WERI-Rb-1 (cell line): ENCODE measurements around the gene EXOC6.

Experiments used
- DNase-seq: peaks from one replicate; pipeline ENCODE4 v3.0.0-alpha.2; 2020
- H3K27ac ChIP-seq: fragments of 250-450 bp; sonication (Bioruptor Pico); 2 replicates; pipeline ENCODE4 v1.5.1; 2020; ENCODE audit warnings: mild to moderate bottlenecking, moderate library complexity
- H3K27me3 ChIP-seq: fragments of 250-450 bp; sonication (Bioruptor Pico); 2 replicates; pipeline ENCODE4 v1.5.1; 2021; ENCODE audit warnings: mild to moderate bottlenecking, low read depth, moderate library complexity; ENCODE audit not compliant: insufficient read depth, severe bottlenecking
- H3K36me3 ChIP-seq: fragments of 250-450 bp; sonication (Bioruptor Pico); 2 replicates; pipeline ENCODE4 v1.5.1; 2020; ENCODE audit warnings: mild to moderate bottlenecking, moderate library complexity
- H3K4me3 ChIP-seq: 2 replicates; pipeline ENCODE4 v1.5.1; 2011; ENCODE audit warnings: low read depth, mild to moderate bottlenecking, control low read depth, low read length
- H3K9me3 ChIP-seq: fragments of 250-450 bp; sonication (Bioruptor Pico); 2 replicates; pipeline ENCODE4 v1.5.1; 2021; ENCODE audit warnings: mild to moderate bottlenecking, moderate library complexity; ENCODE audit not compliant: severe bottlenecking
- TF ChIP-seq, protein P1 (sequence below): IDR thresholded peaks from 2 replicates; pipeline ENCODE4 v1.5.1; 2011; ENCODE audit warnings: low read depth, mild to moderate bottlenecking, control low read depth, inconsistent platforms, low read length

Gene EXOC6

DNA sequence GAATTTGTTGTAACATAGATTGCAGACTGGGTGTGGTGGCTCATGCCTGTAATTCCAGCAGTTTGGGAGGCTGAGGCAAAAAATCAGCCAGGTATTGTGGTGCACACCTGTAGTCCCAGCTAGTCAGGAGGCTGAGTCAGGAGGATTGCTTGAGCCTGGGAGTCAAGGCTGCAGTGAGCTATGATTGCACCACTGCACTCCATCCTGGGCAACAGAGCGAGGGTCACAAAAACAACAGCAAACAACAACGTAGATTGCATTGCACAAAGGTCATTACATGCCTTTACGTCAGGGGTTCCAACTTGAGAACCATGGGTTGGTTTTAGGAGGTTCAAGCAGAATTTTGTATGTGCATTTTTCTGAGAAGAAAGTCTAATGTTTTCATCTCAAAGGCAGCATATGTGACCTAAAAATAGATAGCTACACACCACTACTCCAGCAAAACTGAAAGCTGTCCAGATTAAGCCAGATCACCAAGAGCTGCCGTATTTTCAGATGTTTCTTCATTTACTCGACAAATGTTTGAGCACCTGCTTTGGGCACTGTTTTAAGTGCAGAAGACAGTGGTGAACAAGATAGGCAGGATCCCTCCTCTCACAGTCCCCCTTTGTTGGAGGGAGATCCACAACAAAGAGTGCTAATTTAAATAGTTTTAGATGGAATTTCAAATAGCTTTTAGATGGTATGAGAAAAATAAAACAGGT lies 183.9 kb downstream of the EXOC6 start:
- Histone ChIP-seq H3K27me3 (no peaks in the 10 kb centered on the region), H3K4me3 (no peak overlapping the region), H3K27ac (no peak overlapping the region), H3K36me3 (no peaks in the 10 kb centered on the region), H3K9me3 (no peaks in the 10 kb centered on the region)
- no peak for DNase-seq
- TF ChIP-seq, protein P1, sequence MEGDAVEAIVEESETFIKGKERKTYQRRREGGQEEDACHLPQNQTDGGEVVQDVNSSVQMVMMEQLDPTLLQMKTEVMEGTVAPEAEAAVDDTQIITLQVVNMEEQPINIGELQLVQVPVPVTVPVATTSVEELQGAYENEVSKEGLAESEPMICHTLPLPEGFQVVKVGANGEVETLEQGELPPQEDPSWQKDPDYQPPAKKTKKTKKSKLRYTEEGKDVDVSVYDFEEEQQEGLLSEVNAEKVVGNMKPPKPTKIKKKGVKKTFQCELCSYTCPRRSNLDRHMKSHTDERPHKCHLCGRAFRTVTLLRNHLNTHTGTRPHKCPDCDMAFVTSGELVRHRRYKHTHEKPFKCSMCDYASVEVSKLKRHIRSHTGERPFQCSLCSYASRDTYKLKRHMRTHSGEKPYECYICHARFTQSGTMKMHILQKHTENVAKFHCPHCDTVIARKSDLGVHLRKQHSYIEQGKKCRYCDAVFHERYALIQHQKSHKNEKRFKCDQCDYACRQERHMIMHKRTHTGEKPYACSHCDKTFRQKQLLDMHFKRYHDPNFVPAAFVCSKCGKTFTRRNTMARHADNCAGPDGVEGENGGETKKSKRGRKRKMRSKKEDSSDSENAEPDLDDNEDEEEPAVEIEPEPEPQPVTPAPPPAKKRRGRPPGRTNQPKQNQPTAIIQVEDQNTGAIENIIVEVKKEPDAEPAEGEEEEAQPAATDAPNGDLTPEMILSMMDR: no peak

DNA sequence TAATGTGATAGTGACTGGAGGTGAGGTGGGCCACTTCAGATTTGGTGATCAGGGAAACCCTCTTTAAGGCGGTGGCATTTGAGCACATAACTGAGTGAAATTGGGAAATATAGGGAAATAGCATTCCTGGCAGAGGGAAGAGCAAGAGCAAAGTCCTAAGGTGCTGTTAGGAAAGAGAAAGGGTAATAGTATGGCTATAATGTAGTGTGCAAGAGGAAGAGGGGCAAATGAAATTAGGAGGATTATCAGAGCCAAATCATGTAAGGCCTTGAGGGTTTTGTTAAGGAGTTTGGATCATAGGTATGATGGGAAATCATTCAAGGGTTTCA lies 184.5 kb downstream of the EXOC6 start:
- Histone ChIP-seq H3K27me3 (no peaks in the 10 kb centered on the region), H3K9me3 (no peaks in the 10 kb centered on the region), H3K36me3 (no peaks in the 10 kb centered on the region), H3K4me3 (no peak overlapping the region), H3K27ac (no peak overlapping the region)
- TF ChIP-seq, protein P1: no peak
- no peak for DNase-seq

DNA sequence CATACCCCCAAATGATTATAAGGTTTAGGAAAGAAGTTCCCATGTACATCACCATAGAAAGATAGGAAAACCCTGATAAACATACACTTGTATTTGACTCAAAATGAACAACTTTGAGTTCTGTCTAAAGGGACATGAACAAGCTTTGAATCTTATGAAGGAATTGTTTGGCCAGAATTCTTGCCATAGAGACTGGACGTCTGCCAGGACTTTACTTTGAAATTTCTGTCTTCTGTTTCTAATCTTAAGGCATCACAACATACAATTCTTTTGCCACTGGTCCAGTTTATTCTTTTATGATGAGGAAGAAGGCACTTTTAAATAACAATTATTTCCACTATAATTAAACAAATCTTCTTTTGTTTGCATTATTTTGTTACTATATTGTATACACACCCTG lies 186.1 kb downstream of the EXOC6 start:
- no peak for DNase-seq
- no peak overlapping the region for H3K4me3 ChIP-seq
- no peak overlapping the region for H3K27ac ChIP-seq
- TF ChIP-seq, protein P1: no peak
- H3K9me3 ChIP-seq: no peaks in the 10 kb centered on the region
- no peaks in the 10 kb centered on the region for H3K36me3 ChIP-seq
- no peaks in the 10 kb centered on the region for H3K27me3 ChIP-seq

DNA sequence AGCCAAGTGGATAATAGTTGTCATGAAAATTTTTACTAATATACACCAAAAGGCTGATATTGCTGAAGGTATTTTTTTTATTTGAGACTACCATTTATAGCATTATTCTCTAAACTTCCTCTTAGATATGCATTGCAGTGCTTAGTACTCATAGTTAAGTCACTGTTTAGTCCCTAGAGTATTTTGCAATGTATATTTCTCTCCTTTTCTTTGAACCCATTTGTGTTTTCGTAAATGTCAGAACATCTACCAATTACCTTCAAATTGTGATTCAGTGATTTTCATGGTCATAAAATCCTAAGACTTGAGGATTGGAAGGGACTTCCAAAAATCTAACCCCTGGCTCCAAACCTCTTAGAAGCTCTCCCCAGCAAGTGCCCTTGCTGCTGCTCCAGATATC lies 190.8 kb downstream of the EXOC6 start:
- no peak overlapping the region for H3K27ac ChIP-seq
- no peaks in the 10 kb centered on the region for H3K36me3 ChIP-seq
- no peaks in the 10 kb centered on the region for H3K9me3 ChIP-seq
- no peak overlapping the region for H3K4me3 ChIP-seq
- no peak for DNase-seq
- TF ChIP-seq, protein P1: no peak
- no peaks in the 10 kb centered on the region for H3K27me3 ChIP-seq

DNA sequence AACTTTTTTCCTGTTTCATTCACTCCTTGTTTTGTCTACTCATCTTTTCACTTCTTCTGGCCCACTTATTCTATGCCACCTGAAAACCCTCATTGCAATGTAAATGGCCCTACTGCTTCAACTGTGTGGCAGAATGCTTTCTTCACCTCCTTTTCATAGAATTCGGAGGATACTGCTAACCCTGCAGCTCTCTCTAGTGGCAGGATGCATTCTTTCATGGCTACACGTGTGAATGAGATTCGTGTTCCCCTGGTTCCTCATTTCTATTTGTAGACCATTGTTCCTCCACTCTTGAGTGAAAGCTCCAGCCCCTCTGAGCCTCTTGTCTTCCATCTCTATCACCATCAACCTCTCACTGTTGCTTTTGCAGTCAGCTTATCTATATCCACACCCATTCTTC lies 191.4 kb downstream of the EXOC6 start:
- Histone ChIP-seq H3K9me3 (no peaks in the 10 kb centered on the region), H3K36me3 (no peaks in the 10 kb centered on the region), H3K4me3 (no peak overlapping the region), H3K27me3 (no peaks in the 10 kb centered on the region), H3K27ac (no peak overlapping the region)
- TF ChIP-seq, protein P1: peak; percentile 51
- no peak for DNase-seq

DNA sequence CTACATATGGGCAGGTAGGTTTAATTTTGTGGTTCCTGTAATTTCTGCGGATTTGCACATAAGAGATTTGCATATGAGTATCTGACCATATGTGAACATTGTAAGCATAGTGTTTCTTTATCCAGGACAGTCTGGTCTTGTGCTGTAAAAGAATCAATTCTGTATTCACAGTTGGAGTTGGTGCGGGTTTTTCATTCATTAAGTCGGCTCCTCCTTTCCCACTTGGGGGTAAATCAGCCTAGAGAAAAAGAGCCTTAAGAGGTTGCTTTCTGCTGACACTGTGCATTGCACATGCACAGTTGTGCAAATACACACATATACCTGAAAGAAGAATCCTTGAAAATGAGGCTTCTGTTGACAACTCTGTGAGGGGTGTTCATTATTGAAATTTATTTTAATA lies 206.2 kb downstream of the EXOC6 start:
- TF ChIP-seq, protein P1: no peak
- Histone ChIP-seq H3K27ac (no peak overlapping the region), H3K36me3 (peaks cover 8% of the 10 kb centered on the region; the same call in 1 of the 2 replicates), H3K4me3 (no peak overlapping the region), H3K27me3 (peaks cover 3% of the 10 kb centered on the region), H3K9me3 (no peaks in the 10 kb centered on the region)
- DNase-seq: no peak
